ENCODE measurements around the gene ANO7.

- no peak for TF ChIP-seq CTCF (IDR thresholded peaks at IDR 0.05)
- TF ChIP-seq POLR2A (IDR thresholded peaks at IDR 0.05), result no peak
- TF ChIP-seq POLR2AphosphoS5 (IDR thresholded peaks at IDR 0.05), result no peak
- TF ChIP-seq EP300 (IDR thresholded peaks at IDR 0.05), result no peak
Observed at GRCh38 chr2:241269707-241270520, 81.4 kb downstream of the ANO7 start.

All from suprapubic skin (tissue), 4 donors.